PC-3 (cell line): ENCODE data around the gene LAMA2. TPM values are rescaled to one million over a fixed set of nuclear protein-coding genes. Genes with fewer than 3 reads are reported as not detected.

ENCODE experiments used
- ATAC-seq: fragments of 200-7000 bp; cut with Tn5 transposase; 2 replicates; pipeline ENCODE4 v1.9.1; 2020; ENCODE audit warnings: mild to moderate bottlenecking, moderate library complexity
- BruUV-seq: library from RNA; stranded (reverse); fragments of 400-500 nt; replicated peaks from 2 replicates; lab custom pipeline; 2021; lab: Mats Ljungman, UMichigan
- CTCF ChIA-PET: fragments of 300-600 bp; sonication (Branson Sonifier 250); formaldehyde crosslinking; loops from one replicate; lab custom pipeline; 2022; ENCODE audit warnings: antibody characterized with exemption; lab: Charles Lee
- POLR2A ChIA-PET: fragments of 300-600 bp; sonication (Branson Sonifier 250); formaldehyde crosslinking; loops from one replicate; lab custom pipeline; 2022; ENCODE audit warnings: antibody characterized with exemption; ENCODE audit not compliant: unreplicated experiment; lab: Charles Lee
- DNase-seq: peaks from one replicate; pipeline ENCODE4 v3.0.0-alpha.2; 2015
- H2AFZ ChIP-seq: fragments of 300-600 bp; sonication (generic); 2 replicates; pipeline ENCODE4 v1.6.0; 2016; ENCODE audit warnings: antibody characterized with exemption, low read length
- H3F3A ChIP-seq: fragments of 300-600 bp; sonication (generic); one replicate; pipeline ENCODE4 v1.6.0; 2017; ENCODE audit warnings: antibody characterized with exemption, low read length, control low read depth, mild to moderate bottlenecking; ENCODE audit not compliant: unreplicated experiment
- H3K27ac ChIP-seq: fragments of 300-600 bp; sonication (generic); 2 replicates; pipeline ENCODE4 v1.5.1; 2016; ENCODE audit warnings: mild to moderate bottlenecking, low read length
- H3K27me3 ChIP-seq: fragments of 300-600 bp; sonication (generic); 2 replicates; pipeline ENCODE4 v1.6.1; 2016; ENCODE audit warnings: low read length, mixed read lengths
- H3K36me3 ChIP-seq: fragments of 300-600 bp; sonication (generic); 2 replicates; pipeline ENCODE4 v1.6.1; 2016; ENCODE audit warnings: low read depth, mixed run types, low read length, mixed read lengths
- H3K4me1 ChIP-seq: fragments of 300-600 bp; sonication (generic); 2 replicates; pipeline ENCODE4 v1.5.1; 2016; ENCODE audit warnings: low read length; ENCODE audit not compliant: insufficient read depth
- H3K4me2 ChIP-seq: fragments of 300-600 bp; sonication (generic); 2 replicates; pipeline ENCODE4 v1.6.0; 2016; ENCODE audit warnings: low read length
- H3K4me3 ChIP-seq: fragments of 300-600 bp; sonication (generic); 2 replicates; pipeline ENCODE4 v1.5.1; 2016; ENCODE audit warnings: mild to moderate bottlenecking, low read length, mixed read lengths
- H3K79me2 ChIP-seq: fragments of 300-600 bp; sonication (generic); 2 replicates; pipeline ENCODE4 v1.6.1; 2017; ENCODE audit warnings: low read length, mixed read lengths
- H3K9ac ChIP-seq: fragments of 300-600 bp; sonication (generic); 2 replicates; pipeline ENCODE4 v1.6.0; 2016; ENCODE audit warnings: mild to moderate bottlenecking, low read length
- H3K9me2 ChIP-seq: fragments of 300-600 bp; sonication (generic); replicated peaks from 2 replicates; pipeline ENCODE4 v1.6.1; 2016; ENCODE audit warnings: mixed run types, low read length, mixed read lengths
- H3K9me3 ChIP-seq: fragments of 300-600 bp; sonication (generic); 2 replicates; pipeline ENCODE4 v1.6.1; 2016; ENCODE audit warnings: low read length, mixed read lengths
- H4K20me1 ChIP-seq: fragments of 300-600 bp; sonication (generic); 2 replicates; pipeline ENCODE4 v1.6.1; 2016; ENCODE audit warnings: low read length, mixed read lengths
- EZH2 ChIP-seq: fragments of 300-600 bp; sonication (generic); IDR thresholded peaks from one replicate; pipeline ENCODE4 v1.6.1; 2017; ENCODE audit warnings: antibody characterized with exemption, mild to moderate bottlenecking, low read length; ENCODE audit not compliant: unreplicated experiment
- EZH2phosphoT487 ChIP-seq: fragments of 300-600 bp; sonication (generic); IDR thresholded peaks from 2 replicates; pipeline ENCODE4 v1.6.1; 2018; ENCODE audit warnings: mild to moderate bottlenecking, antibody characterized with exemption, low read length, borderline replicate concordance
- intact Hi-C: fragments of 100-400 bp; cut with micrococcal nuclease; formaldehyde crosslinking; loops from 2 replicates; pipeline ENCODE4 v1.9.0; 2023
- total RNA-seq: library from RNA; depleted of rRNA; stranded (reverse); fragments of >200 nt; gene quantifications from 2 replicates; pipeline ENCODE4 v1.2.3, GENCODE V29; 2014
- TF ChIP-seq, protein P1 (sequence below): fragments of 300-600 bp; sonication (generic); conservative IDR thresholded peaks from 2 replicates; pipeline ENCODE4 v1.5.1; 2017; ENCODE audit warnings: antibody characterized with exemption, low read depth, mild to moderate bottlenecking, low read length

LAMA2 gene
- total RNA-seq, 1 experiment from 2014 or later: 0.22 TPM

DNA sequence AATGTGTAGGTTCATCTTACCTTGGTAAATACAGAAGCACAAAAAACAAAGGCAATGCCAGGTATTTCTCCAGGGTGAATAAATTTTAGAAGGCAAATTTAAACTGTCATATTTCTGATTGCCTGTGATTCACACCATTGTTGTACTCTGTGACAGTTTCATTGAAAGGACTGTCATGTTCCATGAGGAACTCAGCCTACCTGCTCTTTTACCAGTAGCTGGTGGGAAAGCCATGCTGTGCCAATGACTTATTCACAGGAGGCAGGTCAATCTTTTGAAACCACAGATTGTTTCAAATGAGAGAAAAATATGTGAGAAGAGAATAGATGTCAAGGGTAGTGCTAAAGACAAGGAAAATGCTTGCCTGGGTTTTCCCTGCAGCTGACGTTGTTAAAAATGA is 206.4 kb downstream of the LAMA2 start:
- no TSS peak for BruUV-seq
- Histone ChIP-seq H3K4me2 (no peak overlapping the region), H3K27me3 (no peaks in the 10 kb centered on the region), H4K20me1 (no peaks in the 10 kb centered on the region), H3K79me2 (no peaks in the 10 kb centered on the region), H3K36me3 (no peaks in the 10 kb centered on the region), H3K9ac (no peak overlapping the region), H3F3A (no peaks in the 10 kb centered on the region), H3K4me3 (no peak overlapping the region), H3K9me2 (no peaks in the 10 kb centered on the region), H2AFZ (no peak overlapping the region), H3K4me1 (no peaks in the 10 kb centered on the region), H3K27ac (no peak overlapping the region), H3K9me3 (no peaks in the 10 kb centered on the region)
- CTCF ChIA-PET: no interaction called here
- ATAC-seq (no peak; the same call in 1 of the 2 replicates), DNase-seq (no peak)
- intact Hi-C loops: no loop called here
- TF ChIP-seq EZH2phosphoT487: no peak
- TF ChIP-seq EZH2: no peak
- TF ChIP-seq, protein P1, sequence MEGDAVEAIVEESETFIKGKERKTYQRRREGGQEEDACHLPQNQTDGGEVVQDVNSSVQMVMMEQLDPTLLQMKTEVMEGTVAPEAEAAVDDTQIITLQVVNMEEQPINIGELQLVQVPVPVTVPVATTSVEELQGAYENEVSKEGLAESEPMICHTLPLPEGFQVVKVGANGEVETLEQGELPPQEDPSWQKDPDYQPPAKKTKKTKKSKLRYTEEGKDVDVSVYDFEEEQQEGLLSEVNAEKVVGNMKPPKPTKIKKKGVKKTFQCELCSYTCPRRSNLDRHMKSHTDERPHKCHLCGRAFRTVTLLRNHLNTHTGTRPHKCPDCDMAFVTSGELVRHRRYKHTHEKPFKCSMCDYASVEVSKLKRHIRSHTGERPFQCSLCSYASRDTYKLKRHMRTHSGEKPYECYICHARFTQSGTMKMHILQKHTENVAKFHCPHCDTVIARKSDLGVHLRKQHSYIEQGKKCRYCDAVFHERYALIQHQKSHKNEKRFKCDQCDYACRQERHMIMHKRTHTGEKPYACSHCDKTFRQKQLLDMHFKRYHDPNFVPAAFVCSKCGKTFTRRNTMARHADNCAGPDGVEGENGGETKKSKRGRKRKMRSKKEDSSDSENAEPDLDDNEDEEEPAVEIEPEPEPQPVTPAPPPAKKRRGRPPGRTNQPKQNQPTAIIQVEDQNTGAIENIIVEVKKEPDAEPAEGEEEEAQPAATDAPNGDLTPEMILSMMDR: no peak
- POLR2A ChIA-PET: no interaction called here

DNA sequence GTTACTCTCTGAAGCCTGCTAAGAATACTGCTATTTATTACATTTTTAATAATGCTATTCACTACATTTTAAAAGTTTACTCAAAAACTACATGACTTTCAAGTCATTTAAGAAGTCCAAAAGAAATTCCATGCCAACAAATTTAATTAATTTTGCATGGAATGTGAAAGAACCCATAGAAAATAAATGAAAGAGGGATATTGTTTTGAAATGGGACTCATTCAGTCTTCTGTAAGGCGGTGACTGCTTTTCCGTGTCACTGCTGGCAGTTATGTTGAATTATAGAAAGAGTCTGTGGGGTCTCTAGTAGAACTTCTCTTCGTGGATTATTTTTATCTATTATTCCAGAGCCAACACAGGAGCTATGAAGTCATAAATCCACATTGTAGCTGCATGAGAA is 211.2 kb downstream of the LAMA2 start:
- no peaks in the 10 kb centered on the region for H3K4me1 ChIP-seq
- DNase-seq (no peak), ATAC-seq (no peak)
- ChIA-PET POLR2A (no interaction called here), CTCF (no interaction called here)
- H4K20me1 ChIP-seq: no peaks in the 10 kb centered on the region
- no peak overlapping the region for H3K4me2 ChIP-seq
- BruUV-seq: no TSS peak
- TF ChIP-seq EZH2phosphoT487: no peak
- TF ChIP-seq EZH2: no peak
- TF ChIP-seq, protein P1: no peak
- H3K9me3 ChIP-seq: no peaks in the 10 kb centered on the region
- no peaks in the 10 kb centered on the region for H3K27me3 ChIP-seq
- intact Hi-C loops: no loop called here
- H3K27ac ChIP-seq: no peak overlapping the region
- H3F3A ChIP-seq: no peaks in the 10 kb centered on the region
- H3K4me3 ChIP-seq: no peak overlapping the region
- no peaks in the 10 kb centered on the region for H3K79me2 ChIP-seq
- H2AFZ ChIP-seq: no peak overlapping the region
- no peak overlapping the region for H3K9ac ChIP-seq
- no peaks in the 10 kb centered on the region for H3K36me3 ChIP-seq
- H3K9me2 ChIP-seq: no peaks in the 10 kb centered on the region

DNA sequence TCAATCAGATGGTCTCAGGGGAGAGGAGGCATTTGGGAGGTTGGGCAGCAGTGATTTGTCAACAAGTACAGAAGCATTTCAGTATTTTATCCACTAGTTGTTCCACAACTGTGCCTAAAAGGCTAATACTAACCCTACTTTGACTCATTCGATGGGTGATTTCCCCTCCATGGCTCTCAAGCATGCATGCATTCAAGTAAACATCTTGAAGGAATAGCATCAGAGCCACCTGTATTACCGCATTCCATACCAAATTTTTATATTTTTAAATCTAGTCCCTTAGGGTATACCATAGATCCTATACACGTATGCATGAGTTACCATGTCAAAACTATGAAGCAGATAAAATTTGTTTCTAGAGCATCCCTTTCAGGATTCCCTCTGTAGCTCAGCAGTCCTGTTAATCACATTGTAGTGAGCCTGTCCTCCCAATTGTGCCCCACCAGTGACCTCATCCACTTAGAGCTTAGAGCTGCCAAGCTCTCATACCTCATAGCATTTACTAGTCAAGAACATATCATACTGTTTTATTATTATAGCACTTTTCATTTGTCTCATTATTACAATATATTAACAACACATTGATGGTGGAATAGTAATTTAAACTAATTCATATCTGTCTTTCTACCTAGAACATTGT is 213.8 kb downstream of the LAMA2 start:
- Histone ChIP-seq H3K4me1 (no peaks in the 10 kb centered on the region), H4K20me1 (no peaks in the 10 kb centered on the region), H3K79me2 (no peaks in the 10 kb centered on the region), H3K9ac (no peak overlapping the region), H3F3A (no peaks in the 10 kb centered on the region), H3K4me2 (no peak overlapping the region), H3K9me3 (no peaks in the 10 kb centered on the region), H2AFZ (no peak overlapping the region), H3K27ac (no peak overlapping the region), H3K27me3 (no peaks in the 10 kb centered on the region), H3K9me2 (no peaks in the 10 kb centered on the region), H3K4me3 (no peak overlapping the region), H3K36me3 (no peaks in the 10 kb centered on the region)
- ChIA-PET CTCF (no interaction called here), POLR2A (no interaction called here)
- no peak for TF ChIP-seq EZH2phosphoT487
- TF ChIP-seq, protein P1: no peak
- no peak for TF ChIP-seq EZH2
- intact Hi-C loops: no loop called here
- BruUV-seq: no TSS peak
- ATAC-seq: no peak
- DNase-seq: no peak
